Measurements from ENCODE around the gene PLAGL2.

DNA sequence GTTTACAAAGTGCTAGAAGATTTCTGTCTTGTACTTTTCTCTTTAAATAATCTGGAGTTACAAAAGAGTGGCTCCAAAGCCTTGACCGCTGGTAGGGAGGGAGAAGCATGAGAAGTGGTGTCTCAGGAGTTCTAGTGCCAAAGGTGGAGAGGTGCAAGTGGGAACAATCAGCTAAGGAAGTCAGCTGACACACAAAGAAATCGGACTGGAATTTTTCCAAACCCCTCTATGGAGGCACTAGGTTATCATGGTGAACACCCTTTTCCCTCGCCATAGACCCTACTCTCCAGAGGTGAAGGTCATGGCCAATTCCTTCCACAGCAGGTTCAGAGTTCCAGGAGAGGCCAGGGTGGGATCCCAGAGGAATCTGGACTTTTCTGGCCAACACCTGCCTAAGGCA lies 14.8 kb downstream of the PLAGL2 start:
- TF ChIP-seq CTCF (conservative IDR thresholded peaks at IDR 0.05 in 1 of 2, IDR thresholded peaks at IDR 0.05 in 1 of 2; ENCODE audit: low read depth in 1 of 2, low read length in 2 of 2) (no peak), EZH2 (IDR thresholded peaks at IDR 0.05; ENCODE audit: low read length, missing control alignments) (no peak)

All from fibroblast of lung (primary cell).